GOT3 (cell line): Measurements from ENCODE around the gene MCAM.

Experiments used
- DNase-seq: peaks from one replicate; lab custom pipeline; 2025; ENCODE audit warnings: mixed read lengths; lab: John Stamatoyannopoulos, UW

Gene MCAM

DNA sequence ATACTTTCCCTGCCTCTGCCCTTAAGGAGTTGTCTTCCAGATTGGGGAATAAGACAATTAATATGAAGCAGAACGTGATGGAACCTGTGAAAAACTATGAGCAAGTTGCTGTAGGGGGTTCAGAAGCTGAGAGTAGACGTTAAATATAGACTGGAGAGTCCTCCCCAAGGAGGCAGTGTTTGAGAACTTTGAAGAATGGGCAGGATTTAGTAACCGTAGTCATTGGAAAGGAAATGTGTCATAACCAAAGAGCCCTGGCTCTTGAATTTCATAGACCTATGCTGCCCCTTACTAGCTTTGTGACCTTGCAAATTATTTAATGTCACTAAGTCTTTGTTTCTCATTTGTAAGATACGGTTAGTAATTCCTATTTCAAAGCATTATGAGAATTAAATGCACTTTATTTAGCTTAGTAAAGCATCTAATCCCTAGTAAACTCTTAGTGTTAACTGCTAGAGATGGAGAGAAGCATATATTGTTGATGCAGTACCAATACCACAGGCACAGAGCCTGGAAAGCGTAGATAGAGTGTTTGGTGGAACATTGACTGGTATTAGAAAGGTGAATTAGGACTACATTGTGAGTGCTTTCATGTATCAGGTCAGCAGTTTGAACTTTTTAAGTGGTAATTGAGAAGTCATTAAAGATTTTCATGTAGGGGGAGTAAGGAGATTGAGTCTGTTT, 54.1 kb downstream of the MCAM start:
- DNase-seq = no peak

- no peak for DNase-seq
Measured at GRCh38 chr11:119258983-119259382, 57.9 kb downstream of the MCAM start.
